ENCODE measurements around the gene SLC41A3.
A peak's percentile ranks its signal among the peaks of the same experiment; 100 is the strongest.

The SLC41A3 gene

GRCh38 chr3:126022741-126023359 is 61.1 kb downstream of the SLC41A3 start:
- TF ChIP-seq, protein P1, sequence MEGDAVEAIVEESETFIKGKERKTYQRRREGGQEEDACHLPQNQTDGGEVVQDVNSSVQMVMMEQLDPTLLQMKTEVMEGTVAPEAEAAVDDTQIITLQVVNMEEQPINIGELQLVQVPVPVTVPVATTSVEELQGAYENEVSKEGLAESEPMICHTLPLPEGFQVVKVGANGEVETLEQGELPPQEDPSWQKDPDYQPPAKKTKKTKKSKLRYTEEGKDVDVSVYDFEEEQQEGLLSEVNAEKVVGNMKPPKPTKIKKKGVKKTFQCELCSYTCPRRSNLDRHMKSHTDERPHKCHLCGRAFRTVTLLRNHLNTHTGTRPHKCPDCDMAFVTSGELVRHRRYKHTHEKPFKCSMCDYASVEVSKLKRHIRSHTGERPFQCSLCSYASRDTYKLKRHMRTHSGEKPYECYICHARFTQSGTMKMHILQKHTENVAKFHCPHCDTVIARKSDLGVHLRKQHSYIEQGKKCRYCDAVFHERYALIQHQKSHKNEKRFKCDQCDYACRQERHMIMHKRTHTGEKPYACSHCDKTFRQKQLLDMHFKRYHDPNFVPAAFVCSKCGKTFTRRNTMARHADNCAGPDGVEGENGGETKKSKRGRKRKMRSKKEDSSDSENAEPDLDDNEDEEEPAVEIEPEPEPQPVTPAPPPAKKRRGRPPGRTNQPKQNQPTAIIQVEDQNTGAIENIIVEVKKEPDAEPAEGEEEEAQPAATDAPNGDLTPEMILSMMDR (IDR thresholded peaks at IDR 0.05; ENCODE audit: low read depth, low read length) = no peak
- H3K27me3 ChIP-seq = no peaks in the 10 kb centered on the region
- no peaks in the 10 kb centered on the region for H3K36me3 ChIP-seq
- H3K4me1 ChIP-seq = no peaks in the 10 kb centered on the region
- no peaks in the 10 kb centered on the region for H3K9me3 ChIP-seq
- DNase-seq = peak; percentile 28
- H3K4me3 ChIP-seq (ENCODE audit: low read depth, low read length) = no peak overlapping the region

- H3K9me3 ChIP-seq = no peaks in the 10 kb centered on the region
- no peak overlapping the region for H3K4me3 ChIP-seq (ENCODE audit: low read depth, low read length)
- no peaks in the 10 kb centered on the region for H3K4me1 ChIP-seq
- no peaks in the 10 kb centered on the region for H3K27me3 ChIP-seq
- no peaks in the 10 kb centered on the region for H3K36me3 ChIP-seq
- DNase-seq = no peak
- TF ChIP-seq, protein P1 (IDR thresholded peaks at IDR 0.05; ENCODE audit: low read depth, low read length) = no peak
Observed at GRCh38 chr3:126021702-126022101, 62.2 kb downstream of the SLC41A3 start.

- Histone ChIP-seq H3K4me1 (no peaks in the 10 kb centered on the region), H3K36me3 (no peaks in the 10 kb centered on the region), H3K9me3 (no peaks in the 10 kb centered on the region), H3K4me3 (ENCODE audit: low read depth, low read length) (no peak overlapping the region), H3K27me3 (no peaks in the 10 kb centered on the region)
- TF ChIP-seq, protein P1 (IDR thresholded peaks at IDR 0.05; ENCODE audit: low read depth, low read length) = no peak
- DNase-seq = no peak
Observed at GRCh38 chr3:126021224-126021623, 62.7 kb downstream of the SLC41A3 start.

GRCh38 chr3:126019683-126020082 is 64.2 kb downstream of the SLC41A3 start:
- Histone ChIP-seq H3K9me3 (no peaks in the 10 kb centered on the region), H3K4me1 (no peaks in the 10 kb centered on the region), H3K4me3 (ENCODE audit: low read depth, low read length) (no peak overlapping the region), H3K27me3 (no peaks in the 10 kb centered on the region), H3K36me3 (no peaks in the 10 kb centered on the region)
- TF ChIP-seq, protein P1 (IDR thresholded peaks at IDR 0.05; ENCODE audit: low read depth, low read length) = no peak
- no peak for DNase-seq

GRCh38 chr3:126018995-126019394 is 64.9 kb downstream of the SLC41A3 start:
- Histone ChIP-seq H3K4me3 (ENCODE audit: low read depth, low read length) (no peak overlapping the region), H3K9me3 (no peaks in the 10 kb centered on the region), H3K4me1 (no peaks in the 10 kb centered on the region), H3K27me3 (no peaks in the 10 kb centered on the region), H3K36me3 (no peaks in the 10 kb centered on the region)
- no peak for DNase-seq
- TF ChIP-seq, protein P1 (IDR thresholded peaks at IDR 0.05; ENCODE audit: low read depth, low read length) = no peak

DNA sequence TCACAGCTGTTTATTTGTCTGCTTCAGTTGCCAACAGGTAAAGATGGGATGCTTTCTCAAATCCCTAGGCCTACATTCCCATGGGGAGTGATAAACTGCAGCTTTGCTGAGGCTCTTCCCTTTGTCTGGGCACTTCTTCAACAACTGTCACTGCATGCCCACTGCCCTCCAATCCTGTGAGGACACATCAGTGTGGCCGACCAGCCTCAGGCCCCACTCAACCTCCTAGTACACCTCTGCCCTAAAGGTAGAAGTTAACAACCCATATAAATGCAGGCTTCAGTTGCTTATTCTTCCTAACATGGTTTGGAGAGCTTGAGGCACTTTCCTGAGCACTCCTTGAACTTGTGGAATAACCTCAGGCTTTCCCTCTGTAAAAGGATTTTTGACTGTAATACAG is 65.4 kb downstream of the SLC41A3 start:
- no peak for DNase-seq
- Histone ChIP-seq H3K4me1 (no peaks in the 10 kb centered on the region), H3K36me3 (no peaks in the 10 kb centered on the region), H3K9me3 (no peaks in the 10 kb centered on the region), H3K4me3 (ENCODE audit: low read depth, low read length) (no peak overlapping the region), H3K27me3 (no peaks in the 10 kb centered on the region)
- TF ChIP-seq, protein P1 (IDR thresholded peaks at IDR 0.05; ENCODE audit: low read depth, low read length) = no peak
